HG03064 (cell line): ENCODE data around the gene AP4S1.
"Not testable (repeated sequence)": the region's sequence is repeated elsewhere in the genome, so short reads cannot be mapped to it uniquely, and the experiment has no call there.

Source experiments
- ATAC-seq: cut with Tn5 transposase; IDR thresholded peaks from one replicate; pipeline ENCODE4 v1.9.1; 2021; ENCODE audit warnings: low read depth; ENCODE audit not compliant: unreplicated experiment

AP4S1 gene

DNA sequence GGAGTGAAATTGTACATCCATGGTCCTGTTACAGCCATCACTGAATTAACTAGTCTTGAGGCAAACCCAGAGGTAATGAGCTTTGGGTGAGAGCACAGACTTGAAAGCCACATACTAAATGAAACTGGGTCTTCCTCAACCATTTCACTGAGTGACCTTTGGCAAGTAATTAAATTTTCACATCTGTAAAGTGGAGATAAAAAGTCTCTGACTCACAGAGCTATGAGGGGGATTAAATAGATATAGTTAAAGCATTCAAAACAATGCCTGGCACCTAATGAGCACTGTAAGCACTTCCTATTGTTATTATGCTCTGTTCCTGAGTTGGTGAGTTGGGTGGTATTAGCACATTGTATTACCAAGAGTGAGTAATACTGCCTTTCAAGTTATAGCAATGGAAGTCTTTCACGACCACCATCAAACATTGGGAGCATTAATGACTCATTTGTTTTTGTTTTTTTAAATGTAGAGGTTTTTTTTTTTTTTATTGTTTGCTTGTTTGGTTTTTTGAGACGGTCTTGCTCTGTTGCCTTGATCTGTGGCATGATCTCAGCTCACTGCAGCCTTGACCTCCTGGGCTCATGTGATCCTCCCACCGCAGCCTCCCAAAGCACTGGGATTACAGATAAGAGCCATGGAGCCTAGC lies 13.2 kb downstream of the AP4S1 start:
- ATAC-seq: no peak

- ATAC-seq: no peak
These were observed 16.9 kb downstream of the AP4S1 start for GRCh38 chr14:31042300-31042699.

DNA sequence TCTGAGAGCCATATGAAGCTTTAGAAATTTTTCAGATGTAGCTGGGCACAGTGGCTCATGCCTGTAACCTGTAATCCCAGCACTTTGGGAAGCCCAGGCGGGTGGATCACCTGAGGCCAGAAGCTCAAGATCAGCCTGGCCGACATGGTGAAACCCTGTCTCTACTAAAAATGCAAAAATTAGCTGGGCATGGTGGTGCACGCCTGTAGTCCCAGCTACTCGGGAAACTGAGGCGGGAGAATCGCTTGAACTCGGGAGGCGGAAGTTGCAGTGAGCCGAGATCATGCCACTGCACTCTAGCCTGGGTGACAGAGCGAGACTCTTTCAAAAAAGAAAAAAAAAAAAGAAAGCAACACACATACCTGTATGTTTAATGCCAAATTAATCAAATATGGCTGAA lies 17.4 kb downstream of the AP4S1 start:
- not testable (repeated sequence) for ATAC-seq

DNA sequence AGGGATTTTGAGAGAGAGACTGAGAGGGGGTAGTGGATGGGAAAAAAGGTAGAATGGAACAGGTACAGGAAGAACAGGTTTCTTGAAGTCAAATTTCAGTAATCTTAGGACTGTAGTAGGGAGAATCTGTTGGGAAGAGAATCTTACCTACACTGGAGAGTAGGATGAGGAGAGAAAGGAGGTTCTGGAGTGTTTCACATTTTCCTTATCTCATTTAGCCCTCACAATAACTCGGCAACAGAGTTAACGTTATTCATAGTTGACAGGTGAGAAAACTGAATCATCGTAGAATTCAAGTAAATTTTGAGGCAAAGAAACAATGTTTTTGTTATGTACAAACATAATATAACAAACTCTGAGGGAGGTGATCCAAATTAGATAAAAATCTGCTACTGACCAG lies 17.9 kb downstream of the AP4S1 start:
- no peak for ATAC-seq

GRCh38 chr14:31045501-31046080 lies 20.1 kb downstream of the AP4S1 start:
- ATAC-seq: no peak

DNA sequence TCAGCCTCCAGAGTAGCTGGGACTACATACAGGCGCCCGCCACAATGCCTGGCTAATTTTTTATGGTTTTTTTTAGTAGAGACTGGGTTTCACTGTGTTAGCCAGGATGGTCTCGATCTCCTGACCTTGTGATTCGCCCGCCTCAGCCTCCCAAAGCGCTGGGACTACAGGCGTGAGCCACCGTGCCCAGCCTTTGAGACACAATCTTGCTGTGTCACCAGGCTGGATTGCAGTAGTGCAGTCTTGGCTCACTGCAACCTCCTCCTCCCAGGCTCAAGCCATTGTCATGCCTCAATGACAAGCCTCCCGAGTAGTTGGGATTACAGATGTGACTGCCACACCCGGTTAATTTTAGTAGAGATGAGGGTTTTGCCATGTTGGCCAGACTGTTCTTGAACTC lies 22.1 kb downstream of the AP4S1 start:
- ATAC-seq: no peak

DNA sequence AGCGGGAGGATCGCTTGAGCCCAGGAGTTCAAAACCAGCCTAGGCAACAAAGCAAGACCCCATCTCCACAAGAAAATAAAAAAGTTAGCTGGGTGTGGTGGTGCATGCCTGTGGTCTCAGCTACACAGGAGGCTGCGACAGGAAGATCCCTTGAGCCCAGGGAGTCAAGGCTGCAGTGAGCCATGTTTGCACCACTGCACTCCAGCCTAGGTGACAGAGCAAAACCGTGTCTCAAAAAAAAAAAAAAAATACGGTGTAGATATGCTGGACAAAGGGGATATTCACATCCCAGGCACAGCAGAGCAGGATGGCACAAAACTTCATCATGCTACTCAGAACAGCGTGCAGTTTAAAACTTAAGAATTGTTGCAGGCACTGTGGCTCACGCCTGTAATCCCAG lies 25.6 kb downstream of the AP4S1 start:
- no peak for ATAC-seq

DNA sequence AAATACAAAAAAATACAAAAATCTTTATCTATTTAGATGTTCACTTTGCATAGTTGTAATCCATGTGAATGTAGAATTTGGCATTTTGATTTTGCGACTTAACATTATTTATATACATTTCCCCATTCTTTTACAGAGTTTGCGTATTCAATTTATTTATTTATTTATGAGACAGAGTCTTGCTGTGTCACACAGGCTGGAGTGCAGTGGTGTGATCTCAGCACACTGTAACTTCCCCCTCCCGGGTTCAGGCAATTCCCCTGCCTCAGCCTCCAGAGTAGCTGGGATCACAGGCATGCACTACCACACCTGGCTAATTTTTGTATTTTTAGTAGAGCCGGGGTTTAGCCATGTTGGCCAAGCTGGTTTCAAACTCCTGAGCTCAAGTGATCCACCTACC lies 26.1 kb downstream of the AP4S1 start:
- no peak for ATAC-seq

- not testable (repeated sequence) for ATAC-seq
These were observed 27.6 kb downstream of the AP4S1 start for GRCh38 chr14:31052905-31053586.

- ATAC-seq: no peak
These were observed 31.6 kb downstream of the AP4S1 start for GRCh38 chr14:31057035-31057434.

GRCh38 chr14:31057701-31058364 lies 32.4 kb downstream of the AP4S1 start:
- ATAC-seq: no peak

DNA sequence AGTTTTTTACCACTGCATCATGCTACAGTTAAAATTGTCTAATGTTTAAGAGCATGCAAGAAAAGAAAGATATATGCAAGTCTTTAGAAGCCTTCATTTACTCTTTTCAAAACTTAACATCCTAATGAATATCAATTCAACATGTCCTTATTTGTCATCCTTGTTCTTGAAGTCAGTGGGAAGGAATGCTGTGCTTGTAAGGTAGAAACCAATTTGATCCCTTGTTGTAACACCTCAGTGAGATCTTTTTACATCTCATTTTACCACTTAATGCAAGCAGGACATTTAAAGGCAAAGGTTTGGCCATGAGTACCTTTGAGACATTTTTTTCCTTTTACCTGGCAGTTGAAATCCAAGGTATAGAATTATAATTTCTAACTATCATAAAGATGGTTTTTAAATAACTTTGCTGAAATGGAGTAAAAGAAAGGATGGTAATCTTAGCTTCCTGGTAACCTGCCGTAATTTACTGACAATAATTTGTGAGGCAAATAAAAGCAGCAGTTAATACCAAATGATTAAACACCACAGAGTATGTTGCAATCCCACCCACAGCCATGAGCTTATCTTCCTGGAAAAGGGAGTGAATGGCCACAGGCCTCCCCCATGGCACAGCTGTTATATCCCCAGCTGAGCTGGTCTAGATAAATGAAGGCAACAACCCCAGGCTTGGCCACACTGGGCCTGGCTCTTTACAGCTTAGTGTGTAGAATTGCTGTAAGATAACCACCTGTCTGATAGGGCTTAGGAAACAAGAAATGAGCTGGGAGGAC lies 33.9 kb downstream of the AP4S1 start:
- no peak for ATAC-seq

DNA sequence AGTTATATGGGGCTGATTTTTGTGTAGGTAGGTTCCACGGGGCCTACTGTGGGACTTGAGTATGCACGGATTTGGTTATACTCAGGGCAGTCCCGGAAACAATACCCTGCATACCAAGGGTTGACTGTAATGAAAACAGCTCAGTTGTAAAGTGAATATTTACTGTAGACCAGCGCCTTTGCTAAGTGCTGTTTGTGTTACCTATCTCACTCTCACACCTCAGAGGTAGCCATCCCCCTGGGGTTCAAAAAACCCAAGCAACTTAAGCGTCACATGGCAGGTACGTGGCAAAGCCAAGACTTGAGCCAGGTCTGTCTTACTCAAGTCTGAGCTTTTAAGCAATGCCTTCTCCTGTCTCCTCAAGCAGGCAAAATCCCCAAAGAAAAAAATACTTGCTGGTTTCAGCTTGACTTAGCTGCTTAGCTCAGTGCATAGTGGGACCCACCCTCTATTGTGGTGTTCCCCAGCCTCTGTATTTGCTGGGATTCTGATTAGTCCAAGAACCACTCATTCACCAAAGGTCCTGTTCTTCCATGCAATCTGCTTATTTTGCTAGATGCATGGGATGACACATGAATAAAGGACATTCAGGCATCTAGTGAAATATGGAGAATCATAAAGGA lies 34.9 kb downstream of the AP4S1 start:
- no peak for ATAC-seq

- not testable (repeated sequence) for ATAC-seq
These were observed 37.5 kb downstream of the AP4S1 start for GRCh38 chr14:31062908-31063307.

DNA sequence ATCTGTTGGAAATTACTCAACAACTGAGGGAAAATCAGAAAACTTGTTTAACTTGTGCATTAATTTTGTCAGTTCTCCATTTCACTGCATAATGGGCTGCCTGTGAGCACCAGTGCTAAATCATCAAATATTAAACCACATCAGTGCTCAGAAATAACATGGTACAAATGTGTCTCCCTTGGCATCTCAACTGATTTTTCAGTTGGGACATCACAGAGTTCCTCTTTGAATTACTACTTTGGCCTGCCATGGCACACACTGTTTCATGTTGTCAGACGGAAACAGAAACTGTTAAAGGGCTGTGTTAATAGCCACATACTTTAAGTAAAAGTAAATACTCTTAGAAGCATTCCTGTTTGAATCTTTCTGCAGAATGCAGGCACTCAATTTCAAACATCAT lies 42.8 kb downstream of the AP4S1 start:
- no peak for ATAC-seq

GRCh38 chr14:31069343-31069742 lies 43.9 kb downstream of the AP4S1 start:
- ATAC-seq: no peak

- no peak for ATAC-seq
These were observed 45.0 kb downstream of the AP4S1 start for GRCh38 chr14:31070431-31070830.

GRCh38 chr14:31071151-31071550 lies 45.7 kb downstream of the AP4S1 start:
- no peak for ATAC-seq

- no peak for ATAC-seq
These were observed 49.7 kb downstream of the AP4S1 start for GRCh38 chr14:31075144-31075543.

DNA sequence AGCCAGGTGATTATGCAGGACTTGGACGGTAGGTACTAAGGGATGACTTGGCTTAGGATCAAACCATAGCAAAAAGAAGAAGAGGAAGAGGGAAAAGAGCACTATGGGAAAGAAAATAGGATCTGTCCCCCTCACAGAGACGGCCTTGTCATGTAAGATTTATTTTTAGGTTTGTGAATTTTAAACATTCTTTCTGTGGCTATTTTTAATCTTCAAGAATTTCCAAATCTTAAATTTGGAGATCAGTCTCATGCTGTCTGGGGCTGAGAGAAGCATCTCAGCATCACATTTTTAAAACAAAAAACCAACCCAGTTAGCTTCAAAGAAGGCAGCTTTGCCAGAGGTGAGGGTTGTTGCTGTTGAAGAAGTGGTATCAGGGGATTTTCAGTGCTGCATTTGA lies 53.3 kb downstream of the AP4S1 start:
- ATAC-seq: no peak
